Stomach (tissue), 4 donors: ENCODE results near the gene NFATC1.

Source experiments
- POLR2A ChIP-seq, 4 donors: fragments of 450-650 bp; IDR thresholded peaks; one replicate each; pipeline ENCODE4 v1.6.1; 2016; ENCODE audit warnings: antibody characterized with exemption in 4 of 4, control low read depth in 2 of 4, mild to moderate bottlenecking in 1 of 4, moderate library complexity in 1 of 4
- POLR2AphosphoS5 ChIP-seq, 3 donors: sonication (generic); formaldehyde crosslinking; IDR thresholded peaks; one replicate each; pipeline ENCODE4 v1.6.1; 2016; ENCODE audit warnings: antibody characterized with exemption in 3 of 3
- TF ChIP-seq, protein P1 (sequence below), 7 experiments: fragments of 450-650 bp in 4 of 7; fragments of 200-600 bp in 3 of 7; sonication (generic) in 3 of 7; IDR thresholded peaks; one replicate each; pipeline ENCODE4 v1.5.1; 2016 to 2019; ENCODE audit warnings: antibody characterized with exemption in 7 of 7, control low read depth in 2 of 7, mild to moderate bottlenecking in 1 of 7

DNA sequence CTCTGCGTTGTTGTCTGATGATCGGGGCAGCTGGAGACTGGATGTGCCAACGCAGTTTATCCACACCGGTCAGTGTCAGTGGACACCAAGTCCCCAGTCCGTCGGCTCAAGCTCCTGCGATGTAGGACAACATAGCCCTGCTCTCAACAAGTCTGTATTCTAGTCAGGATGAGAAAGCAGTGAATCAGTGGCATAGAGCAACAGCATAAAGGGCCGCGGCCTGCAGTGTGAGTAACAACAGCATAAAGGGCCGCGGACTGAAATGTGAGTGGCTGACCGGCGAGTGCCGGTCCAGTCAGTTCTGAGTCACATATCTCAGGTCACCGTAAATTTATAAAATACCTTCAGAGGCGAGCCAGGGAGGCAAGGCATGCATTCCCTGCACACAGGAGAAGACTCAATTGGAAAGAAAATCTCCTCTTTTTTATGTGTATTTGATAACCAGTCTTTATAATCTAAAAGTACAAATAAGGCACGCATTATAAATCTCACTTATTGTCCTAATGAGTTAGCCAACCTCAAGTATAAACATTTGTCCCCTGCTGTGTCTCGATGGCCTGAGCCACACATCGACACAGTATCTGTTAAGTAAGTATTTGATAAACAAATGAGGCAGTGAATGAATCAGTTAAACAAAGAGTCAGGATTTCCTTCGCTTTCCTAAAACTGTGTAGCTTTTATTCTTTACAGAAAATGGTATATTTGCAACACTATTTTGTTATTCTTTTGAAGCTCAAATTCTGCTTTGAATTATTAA lies 33.8 kb upstream of the NFATC1 start:
- TF ChIP-seq, protein P1, sequence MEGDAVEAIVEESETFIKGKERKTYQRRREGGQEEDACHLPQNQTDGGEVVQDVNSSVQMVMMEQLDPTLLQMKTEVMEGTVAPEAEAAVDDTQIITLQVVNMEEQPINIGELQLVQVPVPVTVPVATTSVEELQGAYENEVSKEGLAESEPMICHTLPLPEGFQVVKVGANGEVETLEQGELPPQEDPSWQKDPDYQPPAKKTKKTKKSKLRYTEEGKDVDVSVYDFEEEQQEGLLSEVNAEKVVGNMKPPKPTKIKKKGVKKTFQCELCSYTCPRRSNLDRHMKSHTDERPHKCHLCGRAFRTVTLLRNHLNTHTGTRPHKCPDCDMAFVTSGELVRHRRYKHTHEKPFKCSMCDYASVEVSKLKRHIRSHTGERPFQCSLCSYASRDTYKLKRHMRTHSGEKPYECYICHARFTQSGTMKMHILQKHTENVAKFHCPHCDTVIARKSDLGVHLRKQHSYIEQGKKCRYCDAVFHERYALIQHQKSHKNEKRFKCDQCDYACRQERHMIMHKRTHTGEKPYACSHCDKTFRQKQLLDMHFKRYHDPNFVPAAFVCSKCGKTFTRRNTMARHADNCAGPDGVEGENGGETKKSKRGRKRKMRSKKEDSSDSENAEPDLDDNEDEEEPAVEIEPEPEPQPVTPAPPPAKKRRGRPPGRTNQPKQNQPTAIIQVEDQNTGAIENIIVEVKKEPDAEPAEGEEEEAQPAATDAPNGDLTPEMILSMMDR (IDR thresholded peaks at IDR 0.05) = no peak
- TF ChIP-seq POLR2A (IDR thresholded peaks at IDR 0.05) (no peak), POLR2AphosphoS5 (IDR thresholded peaks at IDR 0.05) (no peak)
